NT2/D1 (cell line): ENCODE data around the gene NR4A2.

Experiments
- SUZ12 ChIP-seq: IDR thresholded peaks from 2 replicates; pipeline ENCODE4 v1.6.1; 2011; ENCODE audit not compliant: insufficient read length, insufficient read depth; ENCODE audit errors: extremely low read depth
- YY1 ChIP-seq: IDR thresholded peaks from 2 replicates; pipeline ENCODE4 v1.6.1; 2011; ENCODE audit not compliant: insufficient read length, insufficient read depth
- ZNF274 ChIP-seq: IDR thresholded peaks from 2 replicates; pipeline ENCODE4 v1.6.1; 2011; ENCODE audit warnings: mild to moderate bottlenecking, low read depth, low read length

DNA sequence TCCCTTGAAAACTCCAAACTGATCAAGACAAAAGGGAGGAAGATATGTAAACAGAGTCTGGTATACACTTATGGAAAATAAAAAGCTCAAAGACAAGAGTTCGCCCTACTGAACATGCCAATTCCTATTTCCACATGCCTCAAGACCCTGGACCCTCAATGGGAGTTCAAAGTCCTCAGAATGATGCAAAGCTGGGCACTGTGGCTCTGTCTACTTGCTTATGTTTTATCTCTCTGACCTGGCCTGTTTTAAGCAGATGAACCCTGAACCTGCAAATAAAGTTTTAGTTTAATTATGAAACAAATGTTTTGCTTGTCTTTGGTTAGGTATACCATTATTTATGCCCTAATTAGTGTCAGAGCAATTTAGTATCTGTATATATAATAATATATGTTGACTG, 22.6 kb downstream of the NR4A2 start:
- no peak for TF ChIP-seq YY1
- TF ChIP-seq SUZ12: no peak
- no peak for TF ChIP-seq ZNF274
